Nephron progenitor cell (in vitro differentiated cells): ENCODE data around the gene AMOTL1.
A peak's percentile ranks its signal among the peaks of the same experiment; 100 is the strongest.

Experiments
- DNase-seq: peaks from one replicate; pipeline ENCODE4 v3.0.0; 2021
- H3K27ac Mint-ChIP-seq: 2 replicates; pipeline ENCODE4 v1.8.0; 2021; ENCODE audit warnings: mild to moderate bottlenecking, moderate library complexity, mixed read lengths
- H3K27me3 Mint-ChIP-seq: 2 replicates; pipeline ENCODE4 v1.8.0; 2021; ENCODE audit warnings: mild to moderate bottlenecking, low read depth, mixed read lengths; ENCODE audit not compliant: poor library complexity
- H3K36me3 Mint-ChIP-seq: 2 replicates; pipeline ENCODE4 v1.8.0; 2021; ENCODE audit warnings: low read depth, mixed read lengths
- H3K4me1 Mint-ChIP-seq: 2 replicates; pipeline ENCODE4 v1.8.0; 2021; ENCODE audit warnings: mixed read lengths
- H3K4me3 Mint-ChIP-seq: 2 replicates; pipeline ENCODE4 v1.8.0; 2021; ENCODE audit warnings: mild to moderate bottlenecking, moderate library complexity, mixed read lengths
- H3K9me3 Mint-ChIP-seq: 2 replicates; pipeline ENCODE4 v1.8.0; 2021; ENCODE audit warnings: mild to moderate bottlenecking, moderate library complexity, mixed read lengths
- CTCF ChIP-seq: fragments of 200-600 bp; sonication (generic); IDR thresholded peaks from 2 replicates; pipeline ENCODE4 v1.5.0; 2021; ENCODE audit warnings: antibody characterized with exemption

The AMOTL1 gene

GRCh38 chr11:94732617-94733281 is 35.4 kb upstream of the AMOTL1 start:
- Mint-ChIP-seq H3K4me1 (peaks cover 46% of the 10 kb centered on the region), H3K27ac (no peak overlapping the region), H3K9me3 (no peaks in the 10 kb centered on the region), H3K4me3 (no peak overlapping the region), H3K36me3 (no peaks in the 10 kb centered on the region), H3K27me3 (peaks cover 7% of the 10 kb centered on the region)
- DNase-seq, result no peak
- TF ChIP-seq CTCF, result no peak

- DNase-seq, result peak; percentile 36
- Mint-ChIP-seq H3K4me1 (peaks cover 46% of the 10 kb centered on the region), H3K4me3 (peak overlapping the region; percentile 15), H3K27me3 (peaks cover 7% of the 10 kb centered on the region), H3K36me3 (no peaks in the 10 kb centered on the region), H3K9me3 (no peaks in the 10 kb centered on the region), H3K27ac (no peak overlapping the region)
- no peak for TF ChIP-seq CTCF
Measured at GRCh38 chr11:94734563-94735275, 33.4 kb upstream of the AMOTL1 start.

- Mint-ChIP-seq H3K4me1 (peaks cover 43% of the 10 kb centered on the region), H3K4me3 (no peak overlapping the region), H3K27me3 (peaks cover 10% of the 10 kb centered on the region), H3K36me3 (no peaks in the 10 kb centered on the region), H3K27ac (no peak overlapping the region), H3K9me3 (no peaks in the 10 kb centered on the region)
- DNase-seq, result no peak
- no peak for TF ChIP-seq CTCF
Measured at GRCh38 chr11:94735907-94736306, 32.2 kb upstream of the AMOTL1 start.

- no peak overlapping the region for H3K27ac Mint-ChIP-seq
- peaks cover 16% of the 10 kb centered on the region for H3K27me3 Mint-ChIP-seq
- no peaks in the 10 kb centered on the region for H3K9me3 Mint-ChIP-seq
- no peak overlapping the region for H3K4me3 Mint-ChIP-seq
- DNase-seq, result no peak
- TF ChIP-seq CTCF, result no peak
- H3K36me3 Mint-ChIP-seq, result no peaks in the 10 kb centered on the region
- peaks cover 48% of the 10 kb centered on the region for H3K4me1 Mint-ChIP-seq
Measured at GRCh38 chr11:94737171-94737611, 31.0 kb upstream of the AMOTL1 start.

GRCh38 chr11:94738746-94739145 is 29.4 kb upstream of the AMOTL1 start:
- no peaks in the 10 kb centered on the region for H3K36me3 Mint-ChIP-seq

More at GRCh38 chr11:94738746-94739145, 29.4 kb upstream of the AMOTL1 start:
- H3K9me3 Mint-ChIP-seq, result no peaks in the 10 kb centered on the region
- peaks cover 36% of the 10 kb centered on the region for H3K4me1 Mint-ChIP-seq
- H3K27me3 Mint-ChIP-seq, result peaks cover 18% of the 10 kb centered on the region
- H3K27ac Mint-ChIP-seq, result no peak overlapping the region
- H3K4me3 Mint-ChIP-seq, result no peak overlapping the region
- DNase-seq, result no peak
- no peak for TF ChIP-seq CTCF
